H9 (cell line): ENCODE data around the gene TMEM125. TPM values are rescaled to one million over a fixed set of nuclear protein-coding genes. Genes with fewer than 3 reads are reported as not detected.

Experiments
- DNase-seq: peaks from one replicate; pipeline ENCODE4 v3.0.0-alpha.2; 2017
- H2AFZ ChIP-seq: one replicate; pipeline ENCODE4 v1.6.1; 2013; ENCODE audit warnings: mild to moderate bottlenecking, low read length, control low read depth, moderate library complexity
- H2AK5ac ChIP-seq: 2 replicates; pipeline ENCODE4 v1.6.1; 2013; ENCODE audit warnings: low read length, control low read depth, mixed read lengths; ENCODE audit not compliant: insufficient read length
- H2BK120ac ChIP-seq: one replicate; pipeline ENCODE4 v1.6.1; 2013; ENCODE audit warnings: low read depth, mild to moderate bottlenecking, low read length, control low read depth, inconsistent platforms; ENCODE audit not compliant: poor library complexity, severe bottlenecking
- H2BK12ac ChIP-seq: 2 replicates; pipeline ENCODE4 v1.6.1; 2013; ENCODE audit warnings: low read length, control low read depth, mixed read lengths, low read depth; ENCODE audit not compliant: insufficient read length
- H2BK15ac ChIP-seq: 2 replicates; pipeline ENCODE4 v1.6.1; 2013; ENCODE audit warnings: low read depth, low read length, control low read depth
- H2BK20ac ChIP-seq: one replicate; pipeline ENCODE4 v1.6.1; 2013; ENCODE audit warnings: low read depth, mild to moderate bottlenecking, low read length, control low read depth, inconsistent platforms; ENCODE audit not compliant: poor library complexity, severe bottlenecking
- H2BK5ac ChIP-seq: 2 replicates; pipeline ENCODE4 v1.6.1; 2013; ENCODE audit warnings: low read length, control low read depth, mixed read lengths; ENCODE audit not compliant: insufficient read length
- H3K14ac ChIP-seq: 2 replicates; pipeline ENCODE4 v1.6.1; 2013; ENCODE audit warnings: low read length, control low read depth; ENCODE audit not compliant: insufficient read depth
- H3K18ac ChIP-seq: 2 replicates; pipeline ENCODE4 v1.6.1; 2013; ENCODE audit warnings: low read depth, mild to moderate bottlenecking, mixed read lengths, low read length, control low read depth; ENCODE audit not compliant: insufficient read length
- H3K23ac ChIP-seq: 2 replicates; pipeline ENCODE4 v1.6.1; 2013; ENCODE audit warnings: low read length, control low read depth, mixed read lengths, low read depth; ENCODE audit not compliant: insufficient read length
- H3K23me2 ChIP-seq: 2 replicates; pipeline ENCODE4 v1.6.1; 2013; ENCODE audit warnings: low read depth, mild to moderate bottlenecking, mixed read lengths, low read length, control low read depth; ENCODE audit not compliant: insufficient read length, poor library complexity, severe bottlenecking
- H3K27ac ChIP-seq: 2 replicates; pipeline ENCODE4 v1.5.1; 2013; ENCODE audit warnings: low read length, control low read depth, mixed read lengths, low read depth; ENCODE audit not compliant: insufficient read length
- H3K27me3 ChIP-seq: 2 replicates; pipeline ENCODE4 v1.6.1; 2013; ENCODE audit warnings: low read length, control low read depth, inconsistent platforms; ENCODE audit not compliant: insufficient read depth
- H3K4ac ChIP-seq: 2 replicates; pipeline ENCODE4 v1.6.1; 2013; ENCODE audit warnings: low read depth, mild to moderate bottlenecking, control low read depth, inconsistent platforms, low read length, moderate library complexity
- H3K4me1 ChIP-seq: 2 replicates; pipeline ENCODE4 v1.6.1; 2013; ENCODE audit warnings: low read length, control low read depth, inconsistent platforms; ENCODE audit not compliant: insufficient read depth
- H3K4me2 ChIP-seq: 2 replicates; pipeline ENCODE4 v1.6.1; 2013; ENCODE audit warnings: low read length, control low read depth, mixed read lengths; ENCODE audit not compliant: insufficient read length, insufficient read depth
- H3K56ac ChIP-seq: 2 replicates; pipeline ENCODE4 v1.6.1; 2013; ENCODE audit warnings: low read depth, mild to moderate bottlenecking, mixed read lengths, low read length, control low read depth; ENCODE audit not compliant: insufficient read length
- H3K79me1 ChIP-seq: 2 replicates; pipeline ENCODE4 v1.6.1; 2013; ENCODE audit warnings: low read depth, mild to moderate bottlenecking, moderate library complexity, low read length, control low read depth, inconsistent platforms; ENCODE audit not compliant: insufficient read depth, poor library complexity, severe bottlenecking
- H3K79me2 ChIP-seq: 2 replicates; pipeline ENCODE4 v1.6.1; 2013; ENCODE audit warnings: low read length, control low read depth, inconsistent platforms; ENCODE audit not compliant: insufficient read depth
- H3K9ac ChIP-seq: 2 replicates; pipeline ENCODE4 v1.6.1; 2013; ENCODE audit warnings: low read length, control low read depth, mixed read lengths; ENCODE audit not compliant: insufficient read length; ENCODE audit errors: extremely low read depth
- H3K9me3 ChIP-seq: one replicate; pipeline ENCODE4 v1.6.1; 2013; ENCODE audit warnings: low read depth, low read length, inconsistent platforms; ENCODE audit not compliant: control insufficient read depth
- H3T11ph ChIP-seq: one replicate; pipeline ENCODE4 v1.6.1; 2013; ENCODE audit warnings: mild to moderate bottlenecking, low read length, control low read depth, inconsistent platforms
- H4K20me1 ChIP-seq: one replicate; pipeline ENCODE4 v1.6.1; 2013; ENCODE audit not compliant: control insufficient read depth, insufficient read length, insufficient read depth
- H4K5ac ChIP-seq: 2 replicates; pipeline ENCODE4 v1.6.1; 2013; ENCODE audit warnings: low read depth, mild to moderate bottlenecking, mixed read lengths, low read length, control low read depth; ENCODE audit not compliant: insufficient read length
- H4K8ac ChIP-seq: replicated peaks from 2 replicates; pipeline ENCODE4 v1.6.1; 2013; ENCODE audit warnings: low read length, control low read depth, mixed read lengths, low read depth; ENCODE audit not compliant: insufficient read length
- H4K91ac ChIP-seq: 2 replicates; pipeline ENCODE4 v1.6.1; 2013; ENCODE audit warnings: low read depth, mild to moderate bottlenecking, moderate library complexity, mixed read lengths, low read length, control low read depth; ENCODE audit not compliant: insufficient read length
- H3K27ac Mint-ChIP-seq, 3 experiments: 2 replicates in 2 of 3; 3 replicates in 1 of 3; pipeline ENCODE4 v1.8.0; 2020 to 2021; ENCODE audit warnings: mixed read lengths in 3 of 3, mild to moderate bottlenecking in 1 of 3, moderate library complexity in 1 of 3
- H3K27me3 Mint-ChIP-seq: 2 replicates; pipeline ENCODE4 v1.8.0; 2021; ENCODE audit warnings: low read depth, mild to moderate bottlenecking, moderate library complexity, mixed read lengths
- H3K36me3 Mint-ChIP-seq, 3 experiments: 2 replicates in 2 of 3; 3 replicates in 1 of 3; pipeline ENCODE4 v1.8.0; 2020 to 2021; ENCODE audit warnings: low read depth in 3 of 3, mixed read lengths in 3 of 3; ENCODE audit not compliant: insufficient read depth in 1 of 3
- H3K4me1 Mint-ChIP-seq, 2 experiments: 2 replicates each; pipeline ENCODE4 v1.8.0; 2020; ENCODE audit warnings: mixed read lengths in 2 of 2
- H3K4me3 Mint-ChIP-seq, 2 experiments: 2 replicates in 1 of 2; 3 replicates in 1 of 2; pipeline ENCODE4 v1.8.0; 2020 to 2021; ENCODE audit warnings: mild to moderate bottlenecking in 2 of 2, mixed read lengths in 2 of 2, moderate library complexity in 1 of 2
- H3K9me3 Mint-ChIP-seq, 2 experiments: 2 replicates in 1 of 2; 3 replicates in 1 of 2; pipeline ENCODE4 v1.8.0; 2020; ENCODE audit warnings: mild to moderate bottlenecking in 2 of 2, mixed read lengths in 2 of 2, moderate library complexity in 1 of 2
- CTCF ChIP-seq: fragments of 200-600 bp; sonication (generic); conservative IDR thresholded peaks from 3 replicates; pipeline ENCODE4 v1.8.0; 2021; ENCODE audit warnings: antibody characterized with exemption, mild to moderate bottlenecking
- WGBS: extraction: QIAGEN DNeasy Blood & Tissue Kit; methylation state at CpG from one replicate; pipeline ENCODE4 v1.1.7; 2013; ENCODE audit warnings: missing lambda C conversion rate, low lambda C conversion rate, mixed read lengths; ENCODE audit not compliant: insufficient read length; ENCODE audit errors: extremely low coverage; 5-methylcytosine and 5-hydroxymethylcytosine counted together
- total RNA-seq: library from RNA; stranded (reverse); gene quantifications from 2 replicates; pipeline ENCODE4 v1.2.1, GENCODE V29; 2021

Gene TMEM125
- total RNA-seq, 1 experiment from 2014 or later, result 19.6 TPM

GRCh38 chr1:43221797-43222196 is 48.0 kb upstream of the TMEM125 start:
- Histone ChIP-seq H2AFZ (no peak overlapping the region), H3K79me2 (no peaks in the 10 kb centered on the region), H3K18ac (no peak overlapping the region), H2BK5ac (no peak overlapping the region), H3K4ac (no peak overlapping the region), H3K56ac (no peak overlapping the region), H4K5ac (no peak overlapping the region), H3K79me1 (no peaks in the 10 kb centered on the region), H2BK15ac (no peak overlapping the region), H4K91ac (no peak overlapping the region), H4K20me1 (no peaks in the 10 kb centered on the region), H4K8ac (no peak overlapping the region), H3K9me3 (no peaks in the 10 kb centered on the region), H2BK12ac (no peak overlapping the region), H3T11ph (no peak overlapping the region), H2BK120ac (no peak overlapping the region), H3K27ac (no peak overlapping the region), H3K23me2 (no peaks in the 10 kb centered on the region), H3K4me2 (no peak overlapping the region), H3K14ac (no peak overlapping the region), H2BK20ac (no peak overlapping the region), H3K27me3 (no peaks in the 10 kb centered on the region), H3K23ac (no peak overlapping the region), H2AK5ac (no peak overlapping the region), H3K9ac (no peak overlapping the region), H3K4me1 (no peaks in the 10 kb centered on the region)
- DNase-seq, result no peak
- Mint-ChIP-seq H3K27me3 (peaks cover 8% of the 10 kb centered on the region), H3K4me3 (no peak overlapping the region; a peak in 1 of 5 replicates), H3K4me1 (peaks cover 0 to 2% of the 10 kb centered on the region in 2 experiments; a peak in 1 of 4 replicates), H3K36me3 (no peaks in the 10 kb centered on the region), H3K9me3 (no peaks in the 10 kb centered on the region), H3K27ac (no peak overlapping the region)
- TF ChIP-seq CTCF, result no peak
- no CpG with 5 or more reads among the region's 1 CpG for WGBS
